Neural cell (in vitro differentiated cells): Measurements from ENCODE around the gene TPT1. TPM values are rescaled to one million over a fixed set of nuclear protein-coding genes. Genes with fewer than 3 reads are reported as not detected.

Source experiments
- H2AFZ ChIP-seq: fragments of 200-600, 300-800 bp; sonication (generic), shearing (Covaris generic); 2 replicates; pipeline ENCODE4 v1.6.0; 2014; ENCODE audit warnings: low read depth, mild to moderate bottlenecking, antibody characterized with exemption, low read length, moderate library complexity
- H3F3A ChIP-seq: fragments of 200-600 bp; shearing (Covaris generic); 2 replicates; pipeline ENCODE4 v1.6.1; 2016; ENCODE audit warnings: mild to moderate bottlenecking, moderate library complexity, mixed read lengths, antibody characterized with exemption, low read length; ENCODE audit not compliant: insufficient read depth, poor library complexity, severe bottlenecking
- H3K27ac ChIP-seq: fragments of 200-600, 300-800 bp; sonication (generic), shearing (Covaris generic); 2 replicates; pipeline ENCODE4 v1.5.1; 2014; ENCODE audit warnings: mild to moderate bottlenecking, low read length, moderate library complexity
- H3K27me3 ChIP-seq: fragments of 300-800, 200-600 bp; sonication (generic), shearing (Covaris generic); 2 replicates; pipeline ENCODE4 v1.6.0; 2014; ENCODE audit warnings: mild to moderate bottlenecking, low read depth, low read length, moderate library complexity; ENCODE audit not compliant: insufficient read depth
- H3K36me3 ChIP-seq: fragments of 300-800, 200-600 bp; sonication (generic), shearing (Covaris generic); 2 replicates; pipeline ENCODE4 v1.5.1; 2014; ENCODE audit warnings: mild to moderate bottlenecking, antibody characterized with exemption, low read length, moderate library complexity; ENCODE audit not compliant: insufficient read depth
- H3K4me2 ChIP-seq: fragments of 300-800, 200-600 bp; sonication (generic), shearing (Covaris generic); 2 replicates; pipeline ENCODE4 v1.6.0; 2014; ENCODE audit warnings: mild to moderate bottlenecking, low read length
- H3K4me3 ChIP-seq: fragments of 300-800, 200-600 bp; sonication (generic), shearing (Covaris generic); 2 replicates; pipeline ENCODE4 v1.5.1; 2014; ENCODE audit warnings: mild to moderate bottlenecking, low read length, moderate library complexity
- H3K79me2 ChIP-seq: fragments of 200-600 bp; shearing (Covaris generic); replicated peaks from 2 replicates; pipeline ENCODE4 v1.6.0; 2014; ENCODE audit warnings: mild to moderate bottlenecking, low read length, moderate library complexity; ENCODE audit not compliant: insufficient read depth
- H3K9ac ChIP-seq: fragments of 300-800, 200-600 bp; sonication (generic), shearing (Covaris generic); 2 replicates; pipeline ENCODE4 v1.6.1; 2016; ENCODE audit warnings: mild to moderate bottlenecking, low read length, mixed read lengths
- H3K9me2 ChIP-seq: fragments of 200-600 bp; shearing (Covaris generic); 2 replicates; pipeline ENCODE4 v1.6.1; 2016; ENCODE audit warnings: mild to moderate bottlenecking, low read length, mixed read lengths; ENCODE audit not compliant: insufficient read depth
- H3K9me3 ChIP-seq: fragments of 200-600, 300-800 bp; sonication (generic), shearing (Covaris generic); 2 replicates; pipeline ENCODE4 v1.6.1; 2016; ENCODE audit warnings: mild to moderate bottlenecking, mixed run types, low read length, moderate library complexity, mixed read lengths
- H4K20me1 ChIP-seq: fragments of 200-600 bp; shearing (Covaris generic); 2 replicates; pipeline ENCODE4 v1.6.1; 2016; ENCODE audit warnings: mild to moderate bottlenecking, mixed run types; ENCODE audit not compliant: insufficient read depth
- CTCF ChIP-seq: fragments of 450-650 bp; IDR thresholded peaks from 2 replicates; pipeline ENCODE4 v1.5.1; 2014; ENCODE audit warnings: antibody characterized with exemption, mild to moderate bottlenecking, moderate library complexity; ENCODE audit not compliant: poor library complexity, severe bottlenecking
- EP300 ChIP-seq: fragments of 450-650 bp; conservative IDR thresholded peaks from 2 replicates; pipeline ENCODE4 v1.6.1; 2014; ENCODE audit warnings: antibody characterized with exemption, mild to moderate bottlenecking, moderate library complexity; ENCODE audit not compliant: poor library complexity, severe bottlenecking
- EZH2 ChIP-seq: fragments of 200-600, 300-800 bp; shearing (Covaris generic), sonication (generic); IDR thresholded peaks from 2 replicates; pipeline ENCODE4 v1.6.1; 2014; ENCODE audit warnings: antibody characterized with exemption, low read length, borderline replicate concordance, mild to moderate bottlenecking; ENCODE audit not compliant: insufficient read depth, poor library complexity, severe bottlenecking
- MXI1 ChIP-seq: fragments of 450-650 bp; conservative IDR thresholded peaks from 2 replicates; pipeline ENCODE4 v1.6.1; 2014; ENCODE audit warnings: antibody characterized with exemption, mild to moderate bottlenecking; ENCODE audit not compliant: poor library complexity, severe bottlenecking
- POLR2AphosphoS5 ChIP-seq: IDR thresholded peaks from 2 replicates; pipeline ENCODE4 v1.6.1; 2012
- RAD21 ChIP-seq: fragments of 450-650 bp; conservative IDR thresholded peaks from 2 replicates; pipeline ENCODE4 v1.6.1; 2014; ENCODE audit warnings: antibody characterized with exemption, mild to moderate bottlenecking, moderate library complexity
- SMC3 ChIP-seq: fragments of 450-650 bp; conservative IDR thresholded peaks from 2 replicates; pipeline ENCODE4 v1.6.1; 2014; ENCODE audit warnings: antibody characterized with exemption, mild to moderate bottlenecking, moderate library complexity; ENCODE audit not compliant: poor library complexity
- TAF1 ChIP-seq: IDR thresholded peaks from 2 replicates; pipeline ENCODE4 v1.6.1; 2012; ENCODE audit warnings: low read depth
- polyA plus RNA-seq: library from polyadenylated mRNA; depleted of rRNA; stranded (reverse); fragments of >200 nt; gene quantifications from 2 replicates; pipeline ENCODE4 v1.2.3, GENCODE V29; 2014
- TF ChIP-seq, protein P1 (sequence below): IDR thresholded peaks from 2 replicates; pipeline ENCODE4 v1.6.1; 2012; ENCODE audit warnings: borderline replicate concordance

Gene TPT1
- polyA plus RNA-seq, 1 donor from 2014 or later: 2,071 TPM

- no peaks in the 10 kb centered on the region for H3K36me3 ChIP-seq
- TF ChIP-seq, protein P1, sequence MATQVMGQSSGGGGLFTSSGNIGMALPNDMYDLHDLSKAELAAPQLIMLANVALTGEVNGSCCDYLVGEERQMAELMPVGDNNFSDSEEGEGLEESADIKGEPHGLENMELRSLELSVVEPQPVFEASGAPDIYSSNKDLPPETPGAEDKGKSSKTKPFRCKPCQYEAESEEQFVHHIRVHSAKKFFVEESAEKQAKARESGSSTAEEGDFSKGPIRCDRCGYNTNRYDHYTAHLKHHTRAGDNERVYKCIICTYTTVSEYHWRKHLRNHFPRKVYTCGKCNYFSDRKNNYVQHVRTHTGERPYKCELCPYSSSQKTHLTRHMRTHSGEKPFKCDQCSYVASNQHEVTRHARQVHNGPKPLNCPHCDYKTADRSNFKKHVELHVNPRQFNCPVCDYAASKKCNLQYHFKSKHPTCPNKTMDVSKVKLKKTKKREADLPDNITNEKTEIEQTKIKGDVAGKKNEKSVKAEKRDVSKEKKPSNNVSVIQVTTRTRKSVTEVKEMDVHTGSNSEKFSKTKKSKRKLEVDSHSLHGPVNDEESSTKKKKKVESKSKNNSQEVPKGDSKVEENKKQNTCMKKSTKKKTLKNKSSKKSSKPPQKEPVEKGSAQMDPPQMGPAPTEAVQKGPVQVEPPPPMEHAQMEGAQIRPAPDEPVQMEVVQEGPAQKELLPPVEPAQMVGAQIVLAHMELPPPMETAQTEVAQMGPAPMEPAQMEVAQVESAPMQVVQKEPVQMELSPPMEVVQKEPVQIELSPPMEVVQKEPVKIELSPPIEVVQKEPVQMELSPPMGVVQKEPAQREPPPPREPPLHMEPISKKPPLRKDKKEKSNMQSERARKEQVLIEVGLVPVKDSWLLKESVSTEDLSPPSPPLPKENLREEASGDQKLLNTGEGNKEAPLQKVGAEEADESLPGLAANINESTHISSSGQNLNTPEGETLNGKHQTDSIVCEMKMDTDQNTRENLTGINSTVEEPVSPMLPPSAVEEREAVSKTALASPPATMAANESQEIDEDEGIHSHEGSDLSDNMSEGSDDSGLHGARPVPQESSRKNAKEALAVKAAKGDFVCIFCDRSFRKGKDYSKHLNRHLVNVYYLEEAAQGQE: no peak
- no peak for TF ChIP-seq TAF1
- TF ChIP-seq EP300: no peak
- TF ChIP-seq SMC3: no peak
- TF ChIP-seq EZH2: no peak
- no peak for TF ChIP-seq RAD21
- TF ChIP-seq POLR2AphosphoS5: no peak
- no peak for TF ChIP-seq CTCF
- TF ChIP-seq MXI1: no peak
- no peaks in the 10 kb centered on the region for H3K79me2 ChIP-seq
- no peaks in the 10 kb centered on the region for H3F3A ChIP-seq
- no peaks in the 10 kb centered on the region for H3K27me3 ChIP-seq
- no peaks in the 10 kb centered on the region for H3K9me2 ChIP-seq
- H3K4me3 ChIP-seq: no peak overlapping the region
- H3K9ac ChIP-seq: no peak overlapping the region
- no peak overlapping the region for H2AFZ ChIP-seq
- no peak overlapping the region for H3K27ac ChIP-seq
- H4K20me1 ChIP-seq: no peaks in the 10 kb centered on the region
- H3K9me3 ChIP-seq: no peaks in the 10 kb centered on the region
- no peak overlapping the region for H3K4me2 ChIP-seq
These were observed 42.8 kb downstream of the TPT1 start for GRCh38 chr13:45298206-45298505.

GRCh38 chr13:45297456-45298205, 43.4 kb downstream of the TPT1 start:
- no peak overlapping the region for H3K4me2 ChIP-seq

More at GRCh38 chr13:45297456-45298205, 43.4 kb downstream of the TPT1 start:
- TF ChIP-seq CTCF (no peak), POLR2AphosphoS5 (no peak), RAD21 (no peak), TAF1 (no peak)
- Histone ChIP-seq H3K9me3 (no peaks in the 10 kb centered on the region), H2AFZ (no peak overlapping the region), H3F3A (no peaks in the 10 kb centered on the region), H3K27me3 (no peaks in the 10 kb centered on the region), H3K27ac (no peak overlapping the region), H4K20me1 (no peaks in the 10 kb centered on the region), H3K9ac (no peak overlapping the region), H3K36me3 (no peaks in the 10 kb centered on the region), H3K79me2 (no peaks in the 10 kb centered on the region), H3K4me3 (no peak overlapping the region), H3K9me2 (no peaks in the 10 kb centered on the region)
